Measurements from ENCODE around the gene STOML3.

The STOML3 gene

GRCh38 chr13:39038569-39039030 is 48.0 kb upstream of the STOML3 start:
- Histone ChIP-seq H3K4me3 (ENCODE audit: low read length) (peak overlapping the region; percentile 76), H3F3A (ENCODE audit: insufficient read depth, low read length) (no peaks in the 10 kb centered on the region), H3K9me3 (replicated peaks; ENCODE audit: insufficient read depth, low read length) (no peaks in the 10 kb centered on the region), H3K4me2 (ENCODE audit: low read depth, low read length) (peak overlapping the region; percentile 58; the same call in 1 of the 2 replicates), H3K36me3 (replicated peaks; ENCODE audit: insufficient read depth, low read length) (no peaks in the 10 kb centered on the region), H2AFZ (ENCODE audit: low read length) (peak overlapping the region; percentile 64), H3K27me3 (replicated peaks; ENCODE audit: insufficient read depth, low read length) (no peaks in the 10 kb centered on the region), H3K9ac (ENCODE audit: low read length) (peak overlapping the region; percentile 80), H4K20me1 (ENCODE audit: insufficient read depth, low read length) (no peaks in the 10 kb centered on the region), H3K79me2 (ENCODE audit: low read length) (peaks cover 51% of the 10 kb centered on the region), H3K27ac (ENCODE audit: low read length) (peak overlapping the region; percentile 85), H3K9me2 (replicated peaks; ENCODE audit: insufficient read depth, low read length) (no peaks in the 10 kb centered on the region), H3K4me1 (ENCODE audit: low read length) (no peaks in the 10 kb centered on the region)
- peak; percentile 27 for DNase-seq
- no peak for TF ChIP-seq EZH2 (optimal IDR thresholded peaks at IDR 0.05; ENCODE audit: low read depth, low read length)
- TF ChIP-seq CTCF (IDR thresholded peaks at IDR 0.05; ENCODE audit: low read length): no peak
- TF ChIP-seq EZH2phosphoT487 (IDR thresholded peaks at IDR 0.05; ENCODE audit: low read length): no peak

- no peak for TF ChIP-seq CTCF (IDR thresholded peaks at IDR 0.05; ENCODE audit: low read length)
- no peak for TF ChIP-seq EZH2phosphoT487 (IDR thresholded peaks at IDR 0.05; ENCODE audit: low read length)
- TF ChIP-seq EZH2 (optimal IDR thresholded peaks at IDR 0.05; ENCODE audit: low read depth, low read length): no peak
- Histone ChIP-seq H3F3A (ENCODE audit: insufficient read depth, low read length) (no peaks in the 10 kb centered on the region), H3K9ac (ENCODE audit: low read length) (peak within 1 kb of the TSS; percentile 80), H3K79me2 (ENCODE audit: low read length) (peaks cover 57% of the 10 kb centered on the region), H3K4me1 (ENCODE audit: low read length) (no peaks in the 10 kb centered on the region), H3K27me3 (replicated peaks; ENCODE audit: insufficient read depth, low read length) (no peaks in the 10 kb centered on the region), H3K4me3 (ENCODE audit: low read length) (peak within 1 kb of the TSS; percentile 76), H4K20me1 (ENCODE audit: insufficient read depth, low read length) (no peaks in the 10 kb centered on the region), H3K9me2 (replicated peaks; ENCODE audit: insufficient read depth, low read length) (no peaks in the 10 kb centered on the region), H3K9me3 (replicated peaks; ENCODE audit: insufficient read depth, low read length) (no peaks in the 10 kb centered on the region), H3K36me3 (replicated peaks; ENCODE audit: insufficient read depth, low read length) (no peaks in the 10 kb centered on the region), H3K27ac (ENCODE audit: low read length) (peak within 1 kb of the TSS; percentile 85), H3K4me2 (ENCODE audit: low read depth, low read length) (peak within 1 kb of the TSS; percentile 87; the same call in 1 of the 2 replicates), H2AFZ (ENCODE audit: low read length) (peak within 1 kb of the TSS; percentile 64)
- DNase-seq: peak; percentile 76
These were observed 47.4 kb upstream of the STOML3 start, which contains the start of the genes NHLRC3 and PROSER1 for GRCh38 chr13:39037880-39038568. Gene NHLRC3 (plus strand): TSS chr13:39038456. CDS start chr13:39038640, 184 bp downstream. Gene PROSER1 (minus strand): TSS chr13:39038089. CDS start chr13:39037242, 847 bp downstream.

GRCh38 chr13:39037410-39037879 is 46.8 kb upstream of the STOML3 start:
- no peaks in the 10 kb centered on the region for H4K20me1 ChIP-seq (ENCODE audit: insufficient read depth, low read length)
- no peaks in the 10 kb centered on the region for H3K4me1 ChIP-seq (ENCODE audit: low read length)
- no peaks in the 10 kb centered on the region for H3K9me3 ChIP-seq (replicated peaks; ENCODE audit: insufficient read depth, low read length)
- peak; percentile 59 for DNase-seq
- H3K4me3 ChIP-seq (ENCODE audit: low read length): peak overlapping the region; percentile 76
- no peaks in the 10 kb centered on the region for H3K9me2 ChIP-seq (replicated peaks; ENCODE audit: insufficient read depth, low read length)
- peaks cover 58% of the 10 kb centered on the region for H3K79me2 ChIP-seq (ENCODE audit: low read length)
- H3K36me3 ChIP-seq (replicated peaks; ENCODE audit: insufficient read depth, low read length): no peaks in the 10 kb centered on the region
- no peaks in the 10 kb centered on the region for H3K27me3 ChIP-seq (replicated peaks; ENCODE audit: insufficient read depth, low read length)
- H3K4me2 ChIP-seq (ENCODE audit: low read depth, low read length): peak overlapping the region; percentile 87; the same call in 1 of the 2 replicates
- no peak for TF ChIP-seq EZH2 (optimal IDR thresholded peaks at IDR 0.05; ENCODE audit: low read depth, low read length)
- TF ChIP-seq CTCF (IDR thresholded peaks at IDR 0.05; ENCODE audit: low read length): no peak
- no peak for TF ChIP-seq EZH2phosphoT487 (IDR thresholded peaks at IDR 0.05; ENCODE audit: low read length)
- H3F3A ChIP-seq (ENCODE audit: insufficient read depth, low read length): no peaks in the 10 kb centered on the region
- 0 out of 2 replicates have a peak overlapping the region, but pooled peaks have one; percentile 15 for H2AFZ ChIP-seq (ENCODE audit: low read length)
- peak overlapping the region; percentile 85 for H3K27ac ChIP-seq (ENCODE audit: low read length)
- H3K9ac ChIP-seq (ENCODE audit: low read length): peak overlapping the region; percentile 80

All from MM.1S (cell line).